GM21576 (cell line): ENCODE measurements around the gene RBM12.

Experiments used
- ATAC-seq: cut with Tn5 transposase; IDR thresholded peaks from one replicate; pipeline ENCODE4 v1.9.1; 2021; ENCODE audit warnings: mild to moderate bottlenecking, moderate library complexity; ENCODE audit not compliant: unreplicated experiment

Gene RBM12

DNA sequence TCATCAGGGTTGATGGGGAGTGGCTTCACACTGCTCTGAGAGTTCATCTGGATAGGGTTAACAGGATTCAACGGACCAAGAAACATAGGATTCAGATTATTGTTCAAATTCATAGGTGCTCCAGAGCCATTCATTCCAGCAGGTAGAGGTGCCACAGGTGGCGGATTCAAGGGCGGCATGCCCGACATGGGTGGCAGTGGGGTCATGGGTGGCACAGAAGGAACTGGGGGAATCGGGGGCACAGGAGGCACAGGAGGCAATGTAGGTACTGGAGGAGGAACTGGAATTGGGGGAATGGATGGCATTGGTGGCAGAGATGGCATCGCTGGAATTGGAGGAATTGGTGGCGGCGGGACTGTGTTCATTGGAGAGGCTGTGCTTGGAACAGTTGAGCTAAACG is 10.3 kb downstream of the RBM12 start:
- no peak for ATAC-seq

DNA sequence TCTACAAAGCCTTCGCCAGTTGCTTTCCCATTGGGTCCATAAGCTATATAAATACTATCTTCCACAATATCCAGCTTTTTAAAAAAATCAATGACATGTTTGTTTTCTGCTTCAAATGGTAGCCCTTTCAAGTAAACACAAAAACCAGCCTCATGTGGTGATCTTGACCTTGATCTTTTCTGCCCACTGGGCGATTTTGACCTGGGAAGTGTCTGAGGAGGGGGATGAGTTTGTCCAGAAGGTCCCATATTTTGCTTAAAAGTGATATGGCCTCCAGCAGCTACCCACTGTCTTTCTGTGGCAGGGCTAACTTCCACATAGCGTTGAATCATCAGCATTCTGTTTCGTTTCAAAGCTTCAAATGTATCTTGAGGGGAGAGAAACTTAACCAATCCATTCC is 10.8 kb downstream of the RBM12 start:
- ATAC-seq, result no peak

DNA sequence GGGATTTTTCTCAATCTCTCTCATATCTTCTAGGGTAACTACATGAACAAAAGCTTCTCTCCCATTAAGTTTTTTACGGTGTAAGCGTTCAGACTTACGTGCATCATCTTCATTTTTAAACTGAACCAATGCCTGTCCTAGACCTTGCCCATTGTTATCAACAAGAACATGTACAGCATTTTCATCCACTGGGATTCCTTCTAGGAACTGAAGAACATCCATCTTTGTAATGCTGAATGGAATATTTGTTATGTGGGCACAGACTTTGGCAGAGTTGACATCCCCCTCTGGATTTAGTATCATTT is 11.3 kb downstream of the RBM12 start:
- no peak for ATAC-seq

DNA sequence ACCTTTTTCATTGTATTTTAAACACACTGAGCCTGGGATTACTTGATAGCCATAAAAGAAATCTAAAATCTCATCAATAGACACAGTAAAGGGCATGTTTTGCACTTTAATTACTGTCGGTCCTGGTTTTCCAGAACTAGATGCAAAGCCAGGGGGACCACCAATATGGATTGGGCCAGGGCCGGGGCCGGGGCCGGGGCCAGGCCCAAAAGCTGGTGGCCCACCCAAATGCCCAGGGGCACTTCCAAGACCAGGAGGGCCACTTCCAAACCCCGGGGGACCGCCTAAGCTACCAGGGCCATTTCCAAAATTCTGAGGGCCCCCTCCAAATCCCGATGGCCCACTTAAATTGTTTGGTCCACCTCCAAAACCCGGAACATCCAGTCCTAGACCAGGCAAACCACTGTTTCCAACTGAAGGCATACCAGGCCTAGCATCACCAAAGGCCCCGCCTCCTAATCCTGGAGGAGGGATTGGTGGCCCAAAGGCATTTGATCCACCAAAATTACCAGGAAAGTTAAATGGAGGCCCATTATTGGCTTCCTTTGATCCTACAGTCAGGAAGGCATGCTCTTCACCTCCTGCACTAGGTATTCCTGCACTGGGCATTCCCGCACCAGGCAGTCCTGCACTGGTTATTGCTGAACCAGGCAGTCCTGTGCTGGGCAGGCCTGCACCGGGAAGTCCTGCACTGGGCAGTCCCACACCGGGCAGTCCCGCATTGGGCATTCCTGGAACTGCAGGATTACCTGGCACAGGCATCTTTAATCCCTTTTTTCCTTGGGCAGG is 11.9 kb downstream of the RBM12 start:
- no peak for ATAC-seq

DNA sequence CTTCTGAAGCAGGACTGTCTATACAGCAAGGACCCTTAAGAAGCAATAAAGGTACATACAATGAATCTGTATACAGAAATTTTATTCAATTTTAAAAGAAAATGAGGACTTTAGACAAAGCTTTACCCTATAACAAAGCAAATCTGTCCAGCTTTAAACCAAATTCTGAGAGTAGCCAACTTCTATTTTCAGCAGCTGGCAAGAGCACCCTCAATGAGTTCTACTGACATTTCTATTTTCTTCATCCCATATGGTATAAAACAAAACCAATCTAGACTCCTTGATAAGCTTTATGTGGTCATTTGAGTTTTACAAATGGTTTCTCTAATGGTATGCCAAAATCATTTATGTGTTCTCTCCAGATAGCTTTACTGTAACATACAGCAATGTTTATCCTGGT is 12.7 kb downstream of the RBM12 start:
- ATAC-seq, result no peak

DNA sequence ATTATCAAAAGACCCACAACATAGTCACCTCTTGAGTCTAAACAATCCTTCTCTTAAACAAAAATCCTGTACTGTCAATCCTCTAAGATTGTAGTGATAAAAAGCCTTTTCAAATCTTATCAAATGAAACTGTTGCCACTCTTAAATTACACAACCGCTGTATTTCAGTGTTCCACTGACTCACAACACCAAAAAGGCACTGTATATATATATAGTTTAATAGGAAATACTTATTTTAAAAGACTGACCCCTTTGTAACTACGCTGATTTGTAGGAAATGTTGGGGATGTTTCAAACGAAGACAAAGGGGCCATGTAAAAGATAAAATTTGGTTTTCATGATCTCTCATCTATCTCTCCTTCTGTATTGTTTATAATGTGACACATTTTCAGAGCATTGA is 14.1 kb downstream of the RBM12 start:
- ATAC-seq, result no peak

DNA sequence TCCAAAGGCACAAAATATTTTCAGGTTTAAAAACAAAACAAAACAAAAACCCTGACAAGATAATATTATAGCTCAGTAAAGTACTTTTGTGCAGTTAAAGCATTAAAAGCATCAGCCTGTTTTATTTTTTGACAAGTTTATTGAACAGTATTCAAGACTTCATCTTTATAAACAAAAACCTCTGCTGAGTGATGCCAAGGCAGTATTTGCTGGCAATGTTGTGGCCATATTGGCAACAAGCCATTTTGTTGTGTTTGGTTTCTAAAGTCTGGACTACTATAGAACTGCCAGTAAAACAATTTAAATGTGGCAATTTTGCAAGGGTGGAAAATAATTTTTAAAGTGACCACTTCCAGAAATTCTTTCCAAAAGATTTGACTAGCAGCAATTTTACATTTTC is 15.9 kb downstream of the RBM12 start:
- ATAC-seq, result no peak

DNA sequence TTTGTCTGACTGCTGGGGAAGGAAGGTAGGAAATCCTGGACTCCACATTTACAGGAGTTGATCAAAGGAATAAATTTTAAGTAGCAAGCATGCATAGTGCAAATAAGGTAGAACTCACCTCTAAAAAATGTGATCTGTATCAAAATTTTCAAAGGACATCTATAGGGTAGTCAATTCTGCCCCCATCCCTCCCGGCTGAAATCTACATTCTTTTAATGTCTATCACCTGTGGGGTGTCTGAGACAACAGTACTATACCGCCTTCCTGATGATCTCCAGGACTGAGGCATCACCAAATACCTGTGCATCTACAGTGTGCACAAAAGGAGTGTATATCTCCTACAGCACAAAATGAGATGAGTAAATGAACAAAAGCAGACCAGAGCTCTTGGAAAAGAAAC is 19.9 kb downstream of the RBM12 start:
- ATAC-seq, result no peak

DNA sequence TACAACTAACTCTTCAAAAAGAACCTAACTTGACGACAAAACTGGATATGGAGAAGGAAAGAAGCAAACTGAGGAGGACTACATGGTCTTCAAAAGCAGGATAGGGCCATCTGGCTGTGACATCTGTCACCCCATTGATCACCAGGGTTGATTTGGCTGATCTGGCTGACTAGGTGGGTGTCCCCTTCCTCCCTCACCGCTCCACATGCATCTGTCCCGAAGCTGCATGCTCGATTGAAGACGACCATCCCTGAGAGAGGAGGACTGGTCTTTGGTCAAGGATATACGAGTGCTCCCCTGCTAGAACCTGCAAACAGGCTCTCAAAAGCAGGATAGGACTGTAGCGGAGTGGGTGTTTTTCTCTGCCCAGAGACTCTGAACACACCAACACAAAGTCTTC is 21.7 kb downstream of the RBM12 start:
- ATAC-seq, result no peak

DNA sequence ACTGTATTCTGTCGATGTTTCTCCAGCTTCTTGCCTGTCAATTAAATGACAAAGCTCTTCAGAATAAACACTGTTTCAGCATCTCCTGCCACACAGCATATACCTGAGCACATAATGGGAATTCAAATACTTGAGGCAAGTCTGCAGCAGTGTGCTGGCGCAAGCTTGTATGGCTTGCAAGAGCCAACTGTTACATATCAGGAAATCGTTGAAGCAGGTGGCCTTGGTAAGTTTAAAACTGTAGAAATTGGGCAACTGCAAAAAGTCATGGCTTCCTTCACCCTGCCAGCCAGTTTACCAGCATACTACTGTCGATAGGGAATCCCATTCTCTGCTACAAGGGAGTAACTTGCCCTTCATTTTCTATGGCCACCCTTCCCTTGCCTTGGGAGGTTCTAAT is 23.0 kb downstream of the RBM12 start:
- ATAC-seq, result no peak

DNA sequence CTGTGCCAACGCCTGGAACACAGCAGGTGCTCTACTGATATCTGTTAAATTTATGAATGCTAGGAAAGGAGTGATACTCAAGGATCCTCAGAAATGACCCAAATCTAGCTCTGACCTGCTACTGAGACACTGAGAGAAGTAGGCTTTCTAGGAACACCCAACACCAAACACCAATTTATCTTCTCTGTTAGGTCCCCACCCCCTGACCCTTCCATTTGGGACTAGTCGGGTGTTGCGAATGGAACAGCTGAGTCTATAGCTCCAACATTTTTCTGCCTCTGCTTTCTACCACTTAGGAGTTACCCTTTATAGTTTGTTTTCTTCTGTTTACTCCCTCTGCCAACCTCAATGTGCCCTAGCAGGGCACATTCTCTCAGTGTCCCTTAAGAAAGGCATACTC is 24.0 kb downstream of the RBM12 start:
- ATAC-seq, result no peak

DNA sequence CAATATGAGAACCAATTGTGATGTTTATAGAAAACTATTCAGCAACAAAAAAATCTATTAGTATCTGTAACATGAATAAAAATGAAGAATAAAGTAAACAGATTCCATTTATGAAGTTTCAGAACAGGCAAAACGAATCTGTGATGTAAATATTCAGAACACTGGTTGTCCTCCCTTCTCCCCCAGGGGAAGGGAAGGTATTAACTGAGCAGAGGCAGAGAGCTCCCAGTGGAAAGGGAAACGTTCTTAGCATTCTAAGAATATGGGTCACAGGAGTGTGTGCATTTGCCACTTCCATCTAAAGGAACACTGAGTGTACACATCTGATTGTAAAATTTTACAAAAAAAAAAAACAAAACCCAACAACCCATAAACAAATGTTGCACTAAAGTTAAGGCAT is 25.9 kb downstream of the RBM12 start:
- ATAC-seq, result no peak

DNA sequence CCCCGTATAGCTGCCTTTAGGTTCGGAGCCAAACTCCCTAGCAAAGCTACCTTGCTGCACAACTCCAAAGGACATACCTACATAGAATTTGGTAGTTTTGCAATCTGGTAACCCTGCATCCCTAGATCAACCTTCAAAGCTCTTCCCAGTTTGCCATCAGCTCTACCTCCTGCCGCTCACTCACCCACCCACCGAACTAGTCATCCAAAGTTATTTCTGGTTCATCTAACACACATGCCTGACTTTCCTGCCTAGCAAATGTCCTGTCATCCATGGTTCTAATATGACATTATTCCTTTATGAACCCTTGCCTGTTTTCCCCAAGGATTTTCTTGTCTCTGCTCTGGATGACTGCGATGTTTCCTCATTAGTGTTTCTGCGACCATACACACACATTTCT is 27.4 kb downstream of the RBM12 start:
- ATAC-seq, result no peak

DNA sequence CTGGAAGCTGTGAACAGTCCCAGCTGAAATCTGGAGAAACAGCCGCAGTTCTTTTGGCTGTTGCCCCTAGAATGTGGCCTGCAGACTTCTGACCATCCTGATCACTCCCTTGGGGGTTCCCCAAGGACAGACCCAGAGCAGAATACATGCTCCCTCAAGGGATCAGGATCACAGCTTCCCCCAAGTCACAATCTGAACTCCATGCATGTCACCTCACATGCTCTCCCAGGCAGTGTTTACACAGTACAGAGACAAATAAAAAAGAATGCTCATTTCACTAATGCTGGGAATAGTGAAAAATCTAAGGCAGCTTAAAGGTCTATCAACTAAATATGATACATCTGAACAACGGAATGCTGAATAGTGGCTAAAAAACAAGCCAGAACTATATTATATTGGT is 28.6 kb downstream of the RBM12 start:
- no peak for ATAC-seq

DNA sequence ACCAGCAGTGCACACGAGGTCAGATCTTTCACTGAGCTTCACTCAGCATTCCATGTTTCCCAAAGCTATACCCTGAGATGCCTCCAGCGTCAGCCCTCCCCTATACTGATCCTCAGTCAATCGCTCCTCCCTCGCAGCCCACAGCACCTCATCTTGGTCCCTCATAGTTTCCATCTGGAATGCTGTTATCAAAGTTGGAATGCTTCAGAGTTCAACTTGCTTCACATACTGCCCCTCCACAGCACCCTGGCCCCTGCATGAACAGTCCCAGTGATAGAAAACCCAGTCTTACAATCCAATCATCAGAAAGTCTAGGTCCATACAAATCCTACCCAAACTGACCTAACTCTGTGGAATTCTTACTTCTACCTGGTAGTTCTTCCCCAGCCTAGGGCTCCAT is 29.0 kb downstream of the RBM12 start:
- ATAC-seq, result no peak

DNA sequence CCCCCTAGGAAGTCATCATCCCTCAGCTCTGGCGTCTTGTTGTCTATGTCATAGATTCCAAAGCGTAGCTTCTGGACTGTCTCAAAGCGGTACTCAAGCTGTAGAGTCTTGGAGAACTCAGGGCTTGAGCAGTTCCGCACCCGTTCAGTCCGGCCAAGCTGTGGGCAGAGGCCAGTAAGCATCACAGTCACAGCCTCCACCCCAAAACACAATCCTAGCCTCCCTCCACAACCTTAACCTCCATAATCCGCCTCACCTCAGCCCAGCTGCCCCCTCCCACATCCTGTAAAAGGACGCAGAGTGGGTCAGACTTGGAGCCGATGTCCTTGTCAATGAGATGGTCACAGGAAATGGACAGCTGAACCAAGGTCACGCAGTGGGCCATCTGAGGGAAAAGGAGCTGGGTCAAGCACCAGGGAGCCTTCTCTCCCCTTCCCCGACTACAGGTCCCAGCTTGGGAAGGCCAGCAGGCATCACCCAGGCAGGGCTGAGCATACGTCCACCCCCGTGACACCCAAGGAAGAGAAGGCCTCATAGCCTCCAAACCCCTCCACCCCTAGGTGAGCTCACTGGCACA is 32.1 kb downstream of the RBM12 start:
- no peak for ATAC-seq

DNA sequence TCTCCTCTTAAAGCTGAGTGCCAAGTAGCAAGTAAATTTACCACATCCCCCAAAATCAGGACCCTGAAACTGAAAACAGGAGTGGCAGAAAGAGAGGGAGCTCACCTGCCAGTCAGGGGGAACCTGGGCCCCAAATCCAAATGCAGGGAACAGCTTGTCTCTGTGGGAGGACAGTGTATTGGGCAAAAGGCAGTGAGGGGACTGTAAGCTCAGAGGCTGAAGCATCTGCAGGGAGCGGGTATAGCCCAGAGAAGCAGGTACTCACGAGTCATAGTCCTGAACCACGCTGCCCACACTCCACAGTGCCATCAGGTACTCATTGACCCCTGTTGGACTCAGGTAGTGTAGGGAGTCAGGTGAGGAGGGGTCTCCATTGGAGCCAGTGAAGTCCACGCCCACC is 34.1 kb downstream of the RBM12 start:
- ATAC-seq, result no peak

DNA sequence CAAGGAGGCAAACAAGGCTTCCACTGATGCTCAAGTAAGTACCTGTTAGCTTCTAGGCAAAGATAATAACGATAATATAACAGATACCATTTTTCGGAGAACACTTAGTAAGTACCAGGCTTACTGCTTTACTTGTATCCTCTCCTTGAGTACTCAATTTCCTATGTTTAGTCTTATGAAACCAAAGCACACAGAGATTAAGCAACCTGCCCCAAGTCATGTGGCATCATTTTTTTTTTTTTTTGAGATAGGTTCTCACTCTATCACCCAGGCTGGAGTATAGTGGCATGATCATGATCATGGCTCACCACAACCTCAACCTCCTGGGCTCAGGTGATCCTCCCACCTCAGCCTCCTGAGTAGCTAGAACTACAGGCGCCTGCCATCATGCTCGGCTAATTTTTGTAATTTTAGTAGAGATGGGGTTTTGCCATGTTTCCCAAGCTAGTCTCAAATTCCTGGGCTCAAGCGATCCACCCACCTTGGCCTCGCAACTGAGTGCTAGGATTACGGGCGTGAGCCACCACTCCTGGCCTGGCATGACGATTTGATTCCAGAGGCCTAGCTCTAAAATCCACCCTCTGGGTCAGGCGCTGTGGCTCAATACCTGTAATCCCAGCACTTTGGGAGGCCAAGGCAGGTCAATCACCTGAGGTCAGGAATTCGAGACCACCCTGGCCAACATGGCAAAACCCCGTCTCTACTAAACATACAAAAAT is 35.1 kb downstream of the RBM12 start:
- no peak for ATAC-seq

DNA sequence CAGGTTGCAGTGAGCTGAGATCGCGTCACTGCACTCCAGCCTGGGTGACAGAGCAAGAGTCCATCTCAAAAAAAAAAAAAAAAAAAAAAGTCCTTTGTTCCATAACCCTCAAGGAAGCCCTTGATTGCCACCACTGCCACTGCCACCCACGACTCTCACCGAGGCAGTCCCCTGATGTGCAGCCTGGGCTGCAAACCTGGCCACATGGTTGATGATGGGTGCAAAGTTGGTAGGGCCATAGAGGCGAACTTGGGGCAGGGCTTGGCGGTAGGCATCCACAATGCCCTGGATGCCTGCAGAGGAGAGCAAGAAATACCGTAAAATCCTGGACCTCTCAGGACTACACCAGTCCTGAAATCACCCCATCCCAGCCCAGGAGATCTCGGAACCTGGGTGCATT is 37.6 kb downstream of the RBM12 start:
- ATAC-seq, result no peak

DNA sequence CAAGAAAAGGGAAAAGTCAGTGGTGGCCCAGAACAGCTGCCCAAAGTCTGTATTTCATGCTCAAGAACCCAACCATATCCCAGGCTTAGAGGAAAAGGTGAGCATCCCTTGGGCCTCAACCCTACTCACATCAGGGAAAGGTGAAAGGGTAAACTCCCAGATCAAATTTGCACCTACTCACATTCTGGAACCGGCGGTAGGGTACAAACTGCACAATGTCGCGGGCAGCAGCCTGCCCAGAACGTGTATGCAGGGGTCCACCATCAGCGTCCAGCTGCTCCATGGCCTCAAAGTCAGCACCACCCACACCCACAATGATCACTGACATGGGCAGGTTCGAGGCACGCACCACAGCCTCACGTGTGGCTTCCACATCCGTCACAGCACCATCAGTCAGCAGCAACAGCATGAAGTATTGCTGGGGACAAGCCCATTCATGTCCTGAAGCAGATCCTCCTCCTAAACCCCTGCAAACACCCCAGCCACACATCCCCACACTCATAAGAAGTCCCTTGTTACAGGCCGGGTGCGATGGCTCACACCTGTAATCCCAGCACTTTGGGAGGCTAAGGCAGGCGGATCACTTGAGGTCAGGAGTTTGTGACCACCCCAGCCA is 38.2 kb downstream of the RBM12 start:
- ATAC-seq, result no peak

DNA sequence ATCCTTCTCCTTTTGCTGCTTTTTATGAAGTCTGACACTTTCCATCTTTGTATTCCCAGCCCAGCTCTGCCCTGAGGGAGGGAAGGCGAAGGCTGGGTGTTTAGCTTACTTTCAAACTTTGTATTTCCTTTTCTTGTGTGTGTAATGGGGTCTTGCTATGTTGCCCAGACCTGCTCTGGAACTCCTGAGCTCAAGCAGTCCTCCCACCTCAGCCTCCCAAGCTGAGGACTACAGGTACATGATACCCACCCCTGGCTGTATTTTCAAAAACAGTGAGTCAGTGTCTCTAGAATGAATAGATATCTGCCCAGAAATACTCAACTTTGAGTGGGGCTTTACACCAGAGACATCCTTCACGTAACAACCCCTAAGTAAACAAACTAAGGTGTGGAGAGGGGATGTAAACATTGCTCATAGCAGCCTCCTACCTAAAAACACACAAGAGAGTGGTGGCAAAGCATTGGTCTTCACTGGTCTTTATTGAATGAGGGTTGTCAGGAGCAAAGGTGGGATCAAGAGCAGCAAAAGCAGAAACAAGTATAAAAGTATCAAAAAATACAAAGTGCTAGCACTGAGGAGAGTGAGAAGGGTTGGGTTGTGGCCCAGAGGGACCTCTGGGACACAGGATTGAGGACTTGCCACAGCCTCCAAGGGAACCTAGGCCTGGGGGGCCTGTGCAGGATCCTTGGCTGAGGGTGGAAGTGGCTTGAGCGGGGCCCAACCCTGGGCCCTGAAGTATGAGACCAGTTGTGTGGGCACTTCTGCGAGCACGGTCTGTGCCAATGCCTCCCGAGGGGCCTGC is 38.9 kb downstream of the RBM12 start:
- no peak for ATAC-seq
